ENCODE measurements around the gene PLAC1.

DNA sequence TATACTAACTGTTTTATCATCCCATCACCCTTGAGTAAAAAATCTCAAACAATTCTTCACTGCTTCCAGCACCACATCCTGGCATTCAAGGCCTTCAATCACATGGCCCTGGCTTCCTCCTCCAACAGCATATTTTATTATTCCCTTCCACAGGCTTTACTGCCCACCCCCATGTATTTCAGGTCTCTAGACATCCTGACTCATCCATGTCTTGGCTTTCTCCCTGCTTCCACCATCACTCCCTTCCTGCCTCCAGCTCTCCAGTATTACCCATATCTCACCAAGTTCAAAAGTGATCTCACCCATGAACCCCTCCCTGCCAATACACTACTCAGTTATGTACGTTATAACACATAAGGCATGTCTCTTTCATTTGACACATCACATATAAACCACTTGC lies 34.7 kb upstream of the PLAC1 start:
- TF ChIP-seq CTCF (IDR thresholded peaks at IDR 0.05), result no peak
- no peak for TF ChIP-seq POLR2A (IDR thresholded peaks at IDR 0.05)

All from uterus (tissue), 2 donors.